Neutrophil (primary cell): ENCODE results near the gene KIAA0825.

Experiments used
- H3K27ac ChIP-seq: fragments of 200-600 bp; sonication (generic); 2 replicates; pipeline ENCODE4 v1.5.1; 2016; ENCODE audit warnings: mild to moderate bottlenecking, moderate library complexity
- H3K27me3 ChIP-seq: fragments of 200-600 bp; sonication (generic); 2 replicates; pipeline ENCODE4 v1.6.0; 2016; ENCODE audit warnings: mild to moderate bottlenecking
- H3K36me3 ChIP-seq: fragments of 200-600 bp; sonication (generic); 2 replicates; pipeline ENCODE4 v1.5.1; 2017
- H3K4me1 ChIP-seq, 2 experiments: fragments of 200-600 bp in 1 of 2; sonication (generic) in 1 of 2; 1 replicate in 1 of 2; 2 replicates in 1 of 2; pipeline versions ENCODE4 v1.5.1 to v1.6.1; 2013 to 2016; ENCODE audit warnings: low read depth in 1 of 2, low read length in 1 of 2, mild to moderate bottlenecking in 1 of 2, moderate library complexity in 1 of 2; ENCODE audit not compliant: control insufficient read depth in 1 of 2, insufficient read depth in 1 of 2
- H3K4me3 ChIP-seq, 2 experiments: fragments of 200-600 bp in 1 of 2; sonication (generic) in 1 of 2; 1 replicate in 1 of 2; 2 replicates in 1 of 2; pipeline ENCODE4 v1.5.1; 2013 to 2016; ENCODE audit warnings: low read depth in 1 of 2, low read length in 1 of 2, mild to moderate bottlenecking in 1 of 2, moderate library complexity in 1 of 2
- H3K9me3 ChIP-seq: fragments of 200-600 bp; sonication (generic); 2 replicates; pipeline ENCODE4 v1.5.1; 2016
- TF ChIP-seq, protein P1 (sequence below): fragments of 200-600 bp; sonication (generic); IDR thresholded peaks from 2 replicates; pipeline ENCODE4 v1.5.1; 2016; ENCODE audit warnings: antibody characterized with exemption

KIAA0825 gene

DNA sequence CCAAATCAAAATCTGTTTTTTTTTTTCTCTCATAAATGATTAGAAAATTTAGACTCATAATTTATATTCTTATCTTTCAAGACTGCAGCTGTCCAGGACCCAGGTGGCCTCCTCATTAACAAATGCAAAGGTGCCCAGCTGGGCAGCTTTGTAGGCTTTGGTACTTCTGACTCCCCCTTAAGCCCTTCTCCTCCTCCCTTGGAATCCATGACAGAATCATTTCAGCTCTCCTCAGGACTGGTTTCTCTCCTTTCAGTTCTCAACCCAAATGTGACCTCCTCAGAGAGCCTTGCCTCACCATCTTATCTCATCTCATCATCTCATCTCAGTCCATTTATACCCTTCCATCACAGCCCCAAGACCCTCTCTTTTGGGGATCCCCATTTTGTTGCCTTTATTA lies 221.7 kb downstream of the KIAA0825 start:
- Histone ChIP-seq H3K27ac (no peak overlapping the region), H3K27me3 (no peaks in the 10 kb centered on the region), H3K4me3 (no peak overlapping the region), H3K36me3 (no peaks in the 10 kb centered on the region), H3K9me3 (no peaks in the 10 kb centered on the region), H3K4me1 (no peaks in the 10 kb centered on the region)
- TF ChIP-seq, protein P1, sequence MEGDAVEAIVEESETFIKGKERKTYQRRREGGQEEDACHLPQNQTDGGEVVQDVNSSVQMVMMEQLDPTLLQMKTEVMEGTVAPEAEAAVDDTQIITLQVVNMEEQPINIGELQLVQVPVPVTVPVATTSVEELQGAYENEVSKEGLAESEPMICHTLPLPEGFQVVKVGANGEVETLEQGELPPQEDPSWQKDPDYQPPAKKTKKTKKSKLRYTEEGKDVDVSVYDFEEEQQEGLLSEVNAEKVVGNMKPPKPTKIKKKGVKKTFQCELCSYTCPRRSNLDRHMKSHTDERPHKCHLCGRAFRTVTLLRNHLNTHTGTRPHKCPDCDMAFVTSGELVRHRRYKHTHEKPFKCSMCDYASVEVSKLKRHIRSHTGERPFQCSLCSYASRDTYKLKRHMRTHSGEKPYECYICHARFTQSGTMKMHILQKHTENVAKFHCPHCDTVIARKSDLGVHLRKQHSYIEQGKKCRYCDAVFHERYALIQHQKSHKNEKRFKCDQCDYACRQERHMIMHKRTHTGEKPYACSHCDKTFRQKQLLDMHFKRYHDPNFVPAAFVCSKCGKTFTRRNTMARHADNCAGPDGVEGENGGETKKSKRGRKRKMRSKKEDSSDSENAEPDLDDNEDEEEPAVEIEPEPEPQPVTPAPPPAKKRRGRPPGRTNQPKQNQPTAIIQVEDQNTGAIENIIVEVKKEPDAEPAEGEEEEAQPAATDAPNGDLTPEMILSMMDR: no peak

- H3K27ac ChIP-seq: no peak overlapping the region
- no peaks in the 10 kb centered on the region for H3K4me1 ChIP-seq
- no peak overlapping the region for H3K4me3 ChIP-seq
- H3K9me3 ChIP-seq: no peaks in the 10 kb centered on the region
- no peaks in the 10 kb centered on the region for H3K36me3 ChIP-seq
- TF ChIP-seq, protein P1: no peak
- no peaks in the 10 kb centered on the region for H3K27me3 ChIP-seq
These were observed 222.9 kb downstream of the KIAA0825 start for GRCh38 chr5:94395468-94395867.

DNA sequence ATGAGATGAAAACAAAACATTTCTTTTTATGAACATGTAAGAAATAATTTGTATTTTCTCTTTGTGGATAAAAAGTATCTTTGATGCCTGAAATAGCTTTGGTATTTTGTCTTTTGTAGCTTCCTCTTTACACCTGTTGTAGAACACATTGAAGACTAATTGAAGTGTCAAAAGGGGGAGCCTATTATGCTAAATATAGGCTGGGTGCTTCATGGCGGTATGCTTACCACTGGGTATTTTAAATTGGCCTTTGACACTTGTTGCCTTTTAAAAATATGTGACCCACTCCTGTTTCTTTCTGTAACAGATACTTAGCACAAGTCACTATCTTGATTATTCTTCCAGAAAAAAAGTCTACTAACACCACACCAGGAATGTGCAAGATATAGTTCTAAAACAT lies 226.4 kb downstream of the KIAA0825 start:
- Histone ChIP-seq H3K36me3 (no peaks in the 10 kb centered on the region), H3K4me3 (no peak overlapping the region), H3K27me3 (no peaks in the 10 kb centered on the region), H3K27ac (no peak overlapping the region), H3K4me1 (no peaks in the 10 kb centered on the region), H3K9me3 (no peaks in the 10 kb centered on the region)
- TF ChIP-seq, protein P1: no peak

DNA sequence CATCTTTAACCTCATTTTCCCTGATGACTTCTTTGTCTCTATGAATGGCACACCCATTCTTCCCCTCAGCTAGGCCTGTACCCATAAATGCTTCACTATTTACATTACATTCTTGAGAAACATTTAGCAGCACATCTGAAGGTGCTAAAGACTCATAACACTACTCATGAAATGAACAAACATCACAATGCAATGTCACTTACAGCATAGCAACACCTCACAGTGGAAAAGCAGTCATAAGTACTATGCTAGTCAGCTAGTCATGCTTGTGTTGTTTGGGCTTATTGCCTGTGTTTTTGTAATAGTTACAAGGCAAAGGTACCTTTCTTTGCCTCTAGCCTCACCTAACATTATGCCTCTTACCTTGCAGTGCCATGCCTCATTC lies 228.9 kb downstream of the KIAA0825 start:
- TF ChIP-seq, protein P1: no peak
- Histone ChIP-seq H3K9me3 (no peaks in the 10 kb centered on the region), H3K36me3 (no peaks in the 10 kb centered on the region), H3K4me3 (no peak overlapping the region), H3K27ac (no peak overlapping the region), H3K27me3 (no peaks in the 10 kb centered on the region), H3K4me1 (no peaks in the 10 kb centered on the region)

DNA sequence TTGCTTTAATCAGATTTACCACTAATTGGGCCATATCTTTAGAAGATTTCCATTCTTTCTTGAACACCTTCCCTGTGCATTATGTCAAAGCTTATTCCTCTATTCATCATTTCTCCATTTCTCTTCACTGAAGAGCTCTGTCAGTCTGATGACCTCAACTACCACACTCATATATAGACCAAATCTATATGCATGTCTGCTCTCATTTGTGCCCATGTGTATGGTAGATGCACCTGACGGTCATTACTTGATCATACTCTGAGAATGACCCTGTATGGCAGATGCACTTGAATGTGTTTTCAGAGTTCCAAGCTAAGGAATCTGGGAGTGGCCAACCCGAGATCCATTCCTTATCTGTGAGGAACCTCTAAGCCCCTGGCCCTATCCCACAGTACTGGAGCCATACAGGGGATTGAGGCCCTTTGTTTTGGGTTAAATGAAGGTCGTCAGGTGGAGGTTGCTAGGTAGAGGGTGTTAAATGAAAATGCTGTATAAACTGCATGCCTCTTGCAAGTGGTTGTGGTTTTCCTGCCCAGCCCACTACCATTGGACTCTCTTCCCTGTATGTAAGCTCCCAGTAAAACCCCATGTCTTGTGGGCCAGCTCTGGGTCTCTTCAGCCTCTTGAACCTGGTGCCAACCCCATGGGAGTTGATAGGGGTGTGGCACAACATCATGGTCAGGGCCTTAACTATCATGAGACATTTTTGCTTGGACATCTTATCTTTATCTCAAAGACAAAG lies 229.5 kb downstream of the KIAA0825 start:
- TF ChIP-seq, protein P1: no peak
- Histone ChIP-seq H3K9me3 (no peaks in the 10 kb centered on the region), H3K36me3 (no peaks in the 10 kb centered on the region), H3K27me3 (no peaks in the 10 kb centered on the region), H3K27ac (no peak overlapping the region), H3K4me3 (no peak overlapping the region), H3K4me1 (no peaks in the 10 kb centered on the region)
